ENCODE results near the gene SNX19.
"Not testable (repeated sequence)": the region's sequence is repeated elsewhere in the genome, so short reads cannot be mapped to it uniquely, and the experiment has no call there.

SNX19 gene, protein sequence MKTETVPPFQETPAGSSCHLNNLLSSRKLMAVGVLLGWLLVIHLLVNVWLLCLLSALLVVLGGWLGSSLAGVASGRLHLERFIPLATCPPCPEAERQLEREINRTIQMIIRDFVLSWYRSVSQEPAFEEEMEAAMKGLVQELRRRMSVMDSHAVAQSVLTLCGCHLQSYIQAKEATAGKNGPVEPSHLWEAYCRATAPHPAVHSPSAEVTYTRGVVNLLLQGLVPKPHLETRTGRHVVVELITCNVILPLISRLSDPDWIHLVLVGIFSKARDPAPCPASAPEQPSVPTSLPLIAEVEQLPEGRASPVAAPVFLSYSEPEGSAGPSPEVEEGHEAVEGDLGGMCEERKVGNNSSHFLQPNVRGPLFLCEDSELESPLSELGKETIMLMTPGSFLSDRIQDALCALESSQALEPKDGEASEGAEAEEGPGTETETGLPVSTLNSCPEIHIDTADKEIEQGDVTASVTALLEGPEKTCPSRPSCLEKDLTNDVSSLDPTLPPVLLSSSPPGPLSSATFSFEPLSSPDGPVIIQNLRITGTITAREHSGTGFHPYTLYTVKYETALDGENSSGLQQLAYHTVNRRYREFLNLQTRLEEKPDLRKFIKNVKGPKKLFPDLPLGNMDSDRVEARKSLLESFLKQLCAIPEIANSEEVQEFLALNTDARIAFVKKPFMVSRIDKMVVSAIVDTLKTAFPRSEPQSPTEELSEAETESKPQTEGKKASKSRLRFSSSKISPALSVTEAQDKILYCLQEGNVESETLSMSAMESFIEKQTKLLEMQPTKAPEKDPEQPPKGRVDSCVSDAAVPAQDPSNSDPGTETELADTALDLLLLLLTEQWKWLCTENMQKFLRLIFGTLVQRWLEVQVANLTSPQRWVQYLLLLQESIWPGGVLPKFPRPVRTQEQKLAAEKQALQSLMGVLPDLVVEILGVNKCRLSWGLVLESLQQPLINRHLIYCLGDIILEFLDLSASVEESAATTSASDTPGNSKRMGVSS

DNA sequence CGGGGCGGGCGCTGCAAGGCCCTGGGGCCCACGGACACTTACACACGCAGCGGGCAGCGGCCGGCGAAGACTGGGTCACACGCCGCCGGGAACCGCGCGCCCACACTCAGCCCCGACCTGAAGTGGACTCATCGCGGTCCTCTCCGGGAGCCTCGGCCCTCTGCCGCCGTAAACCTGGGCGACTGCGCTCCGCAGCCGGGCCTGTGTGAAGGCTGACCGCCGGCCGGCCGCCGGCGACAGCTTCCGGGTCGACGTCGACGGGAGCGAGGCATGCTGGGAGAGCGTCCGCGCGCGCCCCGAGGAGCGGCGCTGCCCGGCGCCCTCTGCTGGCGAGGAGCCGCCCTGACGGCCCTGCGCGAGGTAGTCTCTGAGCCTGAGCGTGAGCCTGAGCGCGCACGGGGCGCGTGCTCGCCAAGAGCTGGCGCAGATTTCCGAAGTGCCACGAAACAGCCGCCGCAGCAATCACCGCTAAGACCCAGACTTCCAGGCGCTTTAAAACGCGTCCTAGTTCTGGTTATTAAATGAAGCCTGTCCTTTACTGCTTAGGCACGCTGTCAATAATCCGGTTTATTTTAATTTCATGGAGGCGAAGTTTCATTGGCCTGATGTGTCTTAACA lies at the start of gene SNX19:
Gene SNX19 (minus strand): TSS at position 242 of the 618 bp plus-strand sequence. CDS start 540 bp downstream, outside the sequence.
- DNase-seq (ENCODE audit: low read depth in 2 of 2): peak; percentile 76 to 79

DNA sequence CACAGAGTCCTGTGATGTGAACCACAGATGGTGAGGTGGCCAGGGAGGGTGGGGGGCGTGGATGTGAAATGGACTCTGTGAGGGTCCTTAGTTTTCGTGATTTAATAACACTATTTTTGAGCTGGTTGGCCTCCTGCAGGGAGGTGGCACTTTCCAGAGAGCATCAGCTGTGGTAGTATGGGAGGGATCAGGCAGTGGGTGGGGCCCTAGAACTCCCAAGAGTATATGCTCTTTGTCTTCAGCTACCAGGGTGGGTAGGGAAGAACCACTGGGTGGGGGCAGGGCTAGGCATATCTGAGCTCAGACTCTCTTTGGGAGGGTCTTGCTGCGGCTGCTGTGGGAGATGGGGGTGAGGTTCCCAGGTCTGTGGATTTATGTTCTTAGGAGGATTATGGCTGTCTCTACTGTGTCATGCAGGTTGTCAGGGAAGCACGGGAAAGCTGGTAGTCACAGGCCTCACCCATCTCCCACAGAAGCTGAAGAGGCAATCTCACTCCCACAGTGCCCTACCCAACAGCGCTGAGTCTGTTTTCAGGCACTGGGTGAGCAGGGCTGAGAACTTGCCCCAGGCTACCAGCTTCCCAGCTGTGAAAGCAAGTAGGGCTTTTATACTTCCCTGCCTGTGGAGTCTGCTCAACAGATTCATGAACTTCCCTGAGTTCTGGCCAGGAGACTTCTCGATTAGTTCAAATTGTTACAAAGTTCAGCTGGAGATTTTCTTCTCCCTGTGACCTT lies 47.9 kb upstream of the SNX19 start:
- no peak for DNase-seq (ENCODE audit: low read depth in 2 of 2)

DNA sequence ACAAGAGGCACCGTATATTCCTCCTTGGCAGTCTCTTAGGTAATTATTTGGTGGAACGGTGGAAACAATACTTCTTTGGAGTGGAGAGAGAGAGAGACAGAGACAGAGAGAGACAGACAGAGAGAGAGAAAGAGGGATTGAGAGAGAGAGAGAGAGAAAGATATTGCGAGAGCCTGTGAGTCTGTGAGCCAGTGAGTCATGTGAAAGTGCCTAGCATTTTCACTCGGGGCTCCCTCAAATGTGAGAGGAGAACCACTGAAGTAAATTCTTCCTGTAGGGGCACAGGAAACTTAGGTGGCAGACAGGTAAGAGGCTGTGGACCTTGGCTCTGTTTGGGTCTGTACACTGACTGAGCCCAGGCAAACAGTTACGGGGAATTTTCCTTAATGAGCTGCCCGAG lies 31.6 kb upstream of the SNX19 start:
- no peak for DNase-seq (ENCODE audit: low read depth in 2 of 2)

DNA sequence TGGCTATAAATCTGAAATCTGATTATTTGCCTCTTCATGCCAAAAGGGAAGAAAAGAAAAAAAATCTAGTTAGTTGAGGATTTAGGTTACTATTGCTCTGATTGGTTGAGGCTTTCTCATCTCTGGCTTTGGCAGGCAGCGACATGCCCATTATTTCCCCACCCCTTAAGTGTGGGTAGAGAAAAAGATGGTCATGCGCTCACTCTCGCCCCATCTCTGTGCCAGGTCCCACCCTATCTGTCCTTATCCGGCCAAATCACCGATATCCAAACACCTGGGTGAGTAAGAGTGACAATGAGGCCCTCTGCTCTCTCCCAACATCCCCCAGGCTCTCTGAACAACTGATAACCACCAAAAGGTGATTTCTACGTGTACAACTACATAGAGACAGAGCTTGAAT lies 31.2 kb upstream of the SNX19 start:
- no peak for DNase-seq (ENCODE audit: low read depth in 2 of 2)

DNA sequence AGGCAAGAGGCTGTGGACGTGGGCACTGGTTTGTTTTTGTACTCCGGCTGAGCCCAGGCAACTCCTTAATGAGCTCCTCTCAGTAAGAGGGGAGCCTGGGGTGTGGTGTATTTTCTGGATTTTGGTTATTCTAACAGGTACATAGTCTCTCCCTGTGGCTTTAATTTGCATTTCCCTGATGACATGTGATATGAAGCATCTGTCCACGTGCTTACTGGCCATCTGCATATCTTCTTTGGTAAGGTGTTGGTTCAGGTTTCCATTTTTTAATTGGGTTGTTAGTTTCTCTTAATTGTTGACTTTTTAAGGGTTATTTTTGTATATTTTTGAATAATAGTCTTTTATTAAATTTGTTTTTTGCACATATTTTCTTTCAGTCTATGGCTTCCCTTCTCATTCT lies 30.8 kb upstream of the SNX19 start:
- DNase-seq (ENCODE audit: low read depth in 2 of 2): no peak

DNA sequence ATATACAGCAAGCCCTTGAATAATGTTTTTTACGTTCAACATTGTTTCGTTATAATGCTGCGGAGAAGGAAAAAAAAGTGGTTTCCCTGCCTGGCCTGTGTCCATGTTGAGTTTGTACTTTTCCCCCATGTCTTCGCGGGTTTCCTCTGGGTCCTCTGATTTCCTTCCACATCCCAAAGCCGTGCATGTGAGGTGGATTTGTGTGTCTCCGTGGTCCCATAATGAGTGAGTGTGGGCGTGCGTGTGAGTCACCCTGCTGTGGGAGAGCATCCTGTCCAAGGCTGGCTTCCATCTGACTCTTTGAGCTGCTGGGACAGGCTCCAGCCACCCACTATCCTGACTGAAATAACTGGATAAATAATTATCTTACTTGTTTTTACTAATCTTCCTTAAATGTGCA lies 29.6 kb upstream of the SNX19 start:
- DNase-seq (ENCODE audit: low read depth in 2 of 2): peak; percentile 37 to 40

DNA sequence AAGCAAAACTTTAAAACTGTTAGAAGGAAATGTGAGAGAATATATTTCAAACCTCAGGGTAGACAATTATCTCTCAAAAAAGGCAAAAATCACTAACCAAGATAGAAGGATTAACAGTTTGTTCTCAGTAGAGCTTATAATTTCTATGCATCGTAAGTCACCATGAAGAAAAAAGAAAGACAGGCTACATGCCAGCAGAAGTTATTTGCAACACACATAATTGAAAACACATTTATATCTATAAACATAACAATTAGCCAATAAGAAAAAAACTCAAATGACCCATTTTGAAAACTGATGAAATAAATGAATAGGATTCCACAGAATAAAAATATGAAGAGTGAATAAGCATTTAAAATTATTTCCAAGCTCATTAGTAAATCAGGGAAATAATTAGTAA lies 24.4 kb upstream of the SNX19 start:
- peak; percentile 42 to 46 for DNase-seq (ENCODE audit: low read depth in 2 of 2)

DNA sequence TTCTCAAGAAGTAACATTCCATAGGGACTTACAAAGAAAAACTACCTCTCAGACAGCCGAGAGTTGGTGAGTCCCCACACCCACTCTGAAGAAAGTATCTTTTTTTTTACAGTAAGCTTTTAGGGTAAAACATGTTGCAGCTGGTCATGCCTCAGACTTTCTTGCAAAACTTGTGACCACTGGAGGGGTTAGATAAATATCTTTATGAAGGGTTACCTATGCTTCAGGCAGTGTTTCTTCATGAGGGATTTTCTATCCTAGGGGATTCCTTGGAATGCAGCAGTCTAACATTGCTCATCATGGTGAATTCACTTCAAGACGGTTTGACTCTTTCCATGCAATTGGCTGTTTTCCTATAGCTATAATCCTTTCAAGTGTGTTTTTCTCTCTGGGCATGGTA lies 20.8 kb upstream of the SNX19 start:
- DNase-seq (ENCODE audit: low read depth in 2 of 2): no peak

DNA sequence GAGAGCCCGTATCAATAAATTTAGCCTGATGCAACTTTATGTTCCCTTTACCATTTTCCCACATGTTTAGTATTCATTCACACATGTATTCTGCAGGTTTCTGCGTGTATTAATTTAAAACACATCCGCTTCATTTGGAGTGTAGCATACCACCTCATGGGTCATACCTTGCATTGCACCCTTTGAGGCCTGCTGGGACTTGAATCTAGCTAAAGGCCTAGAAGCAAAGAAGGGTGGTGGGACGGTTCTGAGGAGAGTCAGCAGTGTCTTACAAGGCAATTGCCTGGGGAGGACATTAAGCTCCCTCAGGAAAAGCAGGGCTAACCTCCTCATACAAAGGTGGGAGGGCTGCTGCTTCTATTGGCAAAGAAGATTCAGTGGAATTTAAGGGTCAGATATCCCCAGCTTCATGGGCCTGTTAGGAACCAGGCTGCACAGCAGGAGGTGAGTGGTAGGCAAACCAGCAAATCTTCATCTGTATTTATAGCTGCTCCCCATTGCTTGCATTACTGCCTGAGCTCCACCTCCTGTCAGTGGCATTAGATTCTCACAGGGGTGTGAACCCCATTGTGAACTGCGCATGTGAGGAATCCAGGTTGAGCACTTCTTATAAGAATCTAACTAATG lies 15.9 kb upstream of the SNX19 start:
- DNase-seq (ENCODE audit: low read depth in 2 of 2): no peak

DNA sequence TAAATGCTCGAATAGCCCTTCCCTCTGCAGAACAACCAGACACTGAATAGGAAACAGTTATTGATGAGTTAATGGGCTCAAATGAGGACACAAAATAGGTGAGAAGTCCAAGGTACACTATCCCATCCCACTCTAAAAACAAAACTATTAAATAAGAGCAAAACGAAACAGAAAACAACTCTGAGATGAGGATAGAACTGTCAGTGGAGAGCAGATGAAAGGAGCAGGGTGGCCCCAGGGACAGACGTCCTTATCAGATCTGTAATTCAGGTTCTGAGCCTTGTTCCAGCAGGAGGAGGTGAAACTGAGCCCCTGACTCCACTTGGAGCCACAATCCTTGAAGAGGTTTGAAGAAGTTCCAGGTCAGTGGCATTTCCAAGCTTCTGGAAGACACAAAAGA lies 8.5 kb upstream of the SNX19 start:
- no peak for DNase-seq (ENCODE audit: low read depth in 2 of 2)

DNA sequence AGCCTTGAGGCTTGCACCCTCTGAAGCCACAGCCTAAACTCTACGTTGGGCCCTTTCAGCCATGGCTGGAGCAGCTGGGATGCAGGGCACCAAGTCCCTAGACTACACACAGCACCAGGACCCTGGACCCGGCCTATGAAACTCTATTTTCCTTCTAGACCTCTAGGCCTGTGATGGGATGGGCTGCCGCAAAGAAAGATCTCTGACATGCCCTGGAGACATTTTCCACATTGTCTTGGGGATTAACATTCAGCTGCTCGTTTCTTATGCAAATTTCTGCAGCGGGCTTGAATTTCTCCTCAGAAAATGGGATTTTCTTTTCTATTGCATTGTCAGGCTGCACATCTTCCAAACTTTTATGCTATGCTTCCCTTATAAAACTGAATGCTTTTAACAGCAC lies 4.3 kb upstream of the SNX19 start:
- not testable (repeated sequence) for DNase-seq (ENCODE audit: low read depth in 2 of 2)

DNA sequence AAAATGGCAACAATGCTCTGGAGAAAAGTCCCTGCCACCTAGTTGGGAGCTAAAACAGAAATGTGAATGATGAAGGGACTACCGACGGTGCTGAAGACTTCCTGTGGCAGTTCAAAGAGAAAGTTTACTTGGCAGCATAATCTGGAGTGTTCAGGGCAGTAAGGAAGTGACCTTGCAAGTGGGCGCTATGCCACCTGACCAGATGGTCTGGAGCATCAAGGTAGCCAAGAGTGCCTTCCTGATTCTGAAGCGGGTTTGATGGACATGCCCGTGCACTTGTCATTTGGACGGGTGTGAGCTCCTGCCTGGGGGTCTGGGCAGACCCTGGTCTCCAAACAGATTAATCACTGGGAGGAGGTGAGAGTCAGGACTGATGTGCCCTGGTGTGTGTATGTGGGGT lies 1.8 kb upstream of the SNX19 start:
- DNase-seq (ENCODE audit: low read depth in 2 of 2): no peak

DNA sequence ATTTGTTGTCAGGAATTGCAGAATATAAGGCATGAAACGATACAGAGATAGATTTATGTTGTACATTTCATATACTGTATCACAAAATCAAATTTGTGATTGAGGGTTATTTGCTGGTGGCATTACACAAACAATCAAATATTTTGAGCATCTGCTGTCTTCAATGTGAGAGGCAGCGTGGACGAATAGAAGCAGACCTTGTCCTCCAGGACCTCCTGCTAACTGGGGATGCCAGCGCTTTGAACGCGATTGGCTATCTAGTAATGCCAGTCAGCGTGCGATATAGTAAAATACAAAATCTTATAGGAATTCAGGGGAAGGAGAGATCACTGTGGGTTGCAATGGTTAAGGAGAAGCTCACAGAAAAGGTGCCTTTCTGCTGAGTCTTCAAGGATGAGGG lies 631 bp upstream of the SNX19 start:
- no peak for DNase-seq (ENCODE audit: low read depth in 2 of 2)

DNA sequence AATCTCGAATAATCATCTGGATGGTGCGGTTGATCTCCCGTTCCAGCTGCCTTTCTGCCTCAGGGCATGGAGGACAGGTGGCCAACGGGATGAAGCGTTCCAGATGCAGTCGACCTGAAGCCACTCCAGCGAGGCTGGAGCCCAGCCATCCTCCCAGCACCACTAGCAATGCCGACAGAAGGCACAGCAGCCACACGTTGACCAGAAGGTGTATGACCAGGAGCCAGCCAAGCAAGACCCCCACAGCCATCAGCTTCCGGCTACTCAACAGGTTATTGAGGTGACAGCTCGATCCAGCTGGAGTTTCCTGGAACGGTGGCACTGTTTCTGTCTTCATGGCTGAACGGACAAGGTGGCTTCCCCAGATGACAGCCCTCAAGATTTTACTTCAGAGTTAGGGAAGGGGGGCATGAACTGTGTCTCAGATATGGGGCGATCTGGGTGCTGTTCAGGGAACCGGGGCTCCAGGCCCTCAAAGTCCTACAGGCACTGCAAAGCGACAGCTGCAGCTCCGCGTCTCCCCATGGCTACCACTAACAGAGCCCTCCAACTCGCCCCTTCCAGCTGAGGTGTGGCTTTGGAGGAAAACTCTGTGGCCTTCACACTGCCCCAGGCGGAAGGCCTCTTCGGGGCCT lies 559 bp downstream of the SNX19 start:
- no peak for DNase-seq (ENCODE audit: low read depth in 2 of 2)

DNA sequence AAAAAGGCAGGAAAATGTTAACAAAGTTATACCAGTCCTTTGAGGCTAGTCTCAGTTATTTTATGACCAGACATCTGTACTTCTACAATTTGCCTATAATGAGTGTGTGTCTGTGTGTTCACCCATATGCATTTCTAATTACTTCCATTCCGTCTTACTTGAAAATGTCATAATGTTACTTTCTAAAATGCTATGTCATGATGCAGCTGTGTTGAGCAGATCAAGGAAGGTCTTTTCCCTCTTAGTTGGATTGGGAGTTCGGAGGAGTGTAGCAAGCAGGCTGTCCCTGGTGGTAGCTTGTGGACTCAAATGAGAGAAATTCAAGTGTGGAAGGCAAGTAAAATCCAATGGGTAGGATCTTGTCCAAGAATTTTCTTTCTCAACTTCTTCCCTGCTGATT lies 3.0 kb downstream of the SNX19 start:
- DNase-seq (ENCODE audit: low read depth in 2 of 2): no peak

DNA sequence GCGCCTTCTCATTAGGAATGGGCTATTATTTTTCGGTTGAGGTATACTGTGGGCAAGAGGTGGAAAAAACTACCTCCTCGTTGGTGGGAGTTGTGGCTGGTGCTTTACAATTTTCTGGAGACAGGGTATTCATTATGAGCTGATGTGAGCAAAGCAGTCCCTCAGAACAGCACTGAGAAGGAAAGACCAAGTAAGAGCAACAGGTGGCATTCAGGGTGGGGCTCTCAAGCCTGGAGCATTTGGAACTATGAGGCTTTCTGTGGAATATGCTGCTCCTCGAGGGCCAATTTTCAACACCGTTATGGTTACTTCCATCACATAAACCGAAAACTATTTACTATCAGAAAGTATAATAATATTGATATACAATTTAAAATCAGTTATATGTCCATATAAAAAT lies 3.7 kb downstream of the SNX19 start:
- DNase-seq (ENCODE audit: low read depth in 2 of 2): no peak

DNA sequence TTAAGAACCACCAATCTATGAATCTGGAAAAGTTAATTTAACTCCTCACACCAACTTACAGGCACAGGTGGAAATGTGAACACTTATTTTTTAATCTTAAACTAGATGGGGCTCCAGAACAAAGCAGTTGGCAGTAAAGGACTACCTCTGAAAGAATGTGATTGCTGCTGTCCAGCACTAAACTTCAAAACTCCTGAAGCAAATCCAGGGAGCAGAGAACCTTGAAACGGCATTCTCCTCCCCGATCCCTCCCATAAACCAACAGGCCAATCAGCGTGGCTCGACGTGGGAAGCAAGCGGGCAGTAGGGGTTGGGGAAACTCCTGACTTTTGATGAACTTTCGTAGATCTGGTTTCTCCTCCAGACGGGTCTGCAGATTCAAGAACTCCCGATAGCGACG lies 5.0 kb downstream of the SNX19 start:
- DNase-seq (ENCODE audit: low read depth in 2 of 2): no peak

DNA sequence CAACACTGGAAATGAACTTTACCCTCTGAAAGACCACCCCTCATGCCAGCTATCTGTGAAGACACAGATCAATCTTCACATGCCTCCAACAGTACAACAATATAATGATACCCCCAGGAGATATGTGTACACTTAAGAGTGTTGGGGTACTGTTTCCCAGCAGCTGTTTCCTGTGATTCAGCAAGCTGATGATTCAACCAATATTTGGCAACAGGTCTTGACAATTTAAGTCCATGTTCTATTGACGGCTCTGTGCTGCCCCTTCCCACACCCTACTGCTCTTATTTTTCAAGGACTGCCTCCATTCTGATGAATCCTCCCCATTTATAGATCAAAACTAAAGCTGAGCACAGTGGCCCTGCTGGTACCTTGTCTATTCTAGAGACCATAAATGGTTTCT lies 6.6 kb downstream of the SNX19 start:
- peak; percentile 13 to 21 for DNase-seq (ENCODE audit: low read depth in 2 of 2)

DNA sequence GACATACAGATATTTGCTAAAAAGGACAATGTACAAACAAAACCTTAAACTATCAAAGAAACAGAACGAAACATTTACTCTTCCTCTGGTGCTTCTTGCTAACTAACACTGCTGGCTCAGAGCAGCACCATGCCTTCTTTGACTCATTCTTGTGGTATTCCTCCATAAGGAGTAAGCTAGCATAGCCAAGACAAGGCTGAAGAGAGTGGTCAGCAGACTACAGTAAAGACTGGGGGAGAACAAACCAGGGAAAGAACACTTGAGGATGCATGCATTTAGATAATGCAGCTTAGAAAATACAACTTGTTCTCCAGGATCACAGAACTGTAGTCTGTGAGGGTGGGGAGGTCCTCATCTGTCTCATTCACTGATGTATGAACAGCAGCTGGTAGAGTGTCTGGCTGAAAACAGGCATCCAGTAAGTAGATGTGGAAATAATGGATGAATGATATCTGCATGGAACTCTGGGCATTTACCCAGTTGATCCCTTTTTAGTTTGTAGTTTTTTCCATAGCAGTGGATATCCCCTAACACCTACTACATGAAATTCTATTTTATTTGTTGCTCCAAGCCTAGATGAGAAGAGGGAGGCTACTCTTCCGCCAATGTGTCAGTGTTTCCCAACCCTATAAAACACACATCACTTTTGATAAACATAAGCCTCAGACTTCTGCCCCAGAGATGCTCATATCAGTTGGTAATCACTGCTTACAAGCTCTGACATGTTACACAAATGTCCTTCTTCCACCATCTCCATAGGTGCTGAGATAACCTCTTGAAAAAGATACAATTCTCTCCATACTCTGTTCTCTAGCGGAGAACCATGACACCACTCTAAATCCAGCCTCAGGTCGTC lies 7.3 kb downstream of the SNX19 start:
- peak; percentile 32 to 38 for DNase-seq (ENCODE audit: low read depth in 2 of 2)

DNA sequence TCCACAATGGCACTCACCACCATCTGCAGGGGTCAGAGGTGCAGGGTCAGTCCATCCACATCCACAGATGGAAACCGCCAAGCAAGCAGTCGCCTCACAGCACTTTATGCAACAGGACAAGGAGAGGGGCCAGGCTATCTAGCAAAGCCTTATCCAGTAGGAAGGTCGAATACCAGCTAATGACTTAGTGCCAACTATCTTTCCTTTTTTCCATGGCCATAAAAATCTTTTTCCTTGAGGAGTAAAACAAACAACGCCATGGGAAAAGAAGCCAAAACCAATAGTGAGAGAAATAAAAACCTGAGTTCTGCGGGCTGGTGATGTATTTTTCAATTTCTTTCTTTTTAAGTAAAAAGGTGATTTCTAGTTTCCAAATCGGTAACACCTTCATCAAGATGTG lies 8.2 kb downstream of the SNX19 start:
- no peak for DNase-seq (ENCODE audit: low read depth in 2 of 2)

Data from fibroblast of skin of left quadriceps (primary cell).